Stromal cell of bone marrow (primary cell): ENCODE data around the gene OPHN1.

Source experiments
- DNase-seq: peaks from one replicate; pipeline ENCODE4 v3.0.0-alpha.2; 2012; ENCODE audit warnings: low read depth

Gene OPHN1

GRCh38 chrX:68060506-68061205 lies 372.6 kb downstream of the OPHN1 start:
- no peak for DNase-seq

- no peak for DNase-seq
Observed at GRCh38 chrX:68059469-68059868, 373.8 kb downstream of the OPHN1 start.

- no peak for DNase-seq
Observed at GRCh38 chrX:68049466-68049865, 383.8 kb downstream of the OPHN1 start.

DNA sequence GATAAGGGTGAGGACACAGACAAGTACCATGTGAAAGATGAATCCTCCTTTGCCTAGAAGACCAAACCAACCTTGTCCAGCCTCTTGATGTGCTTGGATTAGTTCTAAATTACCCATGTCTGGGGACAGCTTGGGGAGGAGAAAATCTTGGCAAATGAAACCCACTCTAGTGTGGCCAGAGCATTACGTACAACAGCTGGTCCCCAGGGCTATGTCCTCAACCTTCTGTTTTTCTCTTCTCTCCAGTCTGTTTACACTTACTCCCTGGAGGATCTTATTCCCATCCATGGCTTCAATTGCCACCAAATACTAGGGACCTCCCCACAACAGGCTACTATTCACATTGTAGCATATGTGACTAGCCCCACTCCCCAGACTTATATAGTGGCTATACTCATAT lies 384.5 kb downstream of the OPHN1 start:
- DNase-seq = no peak

GRCh38 chrX:68045008-68045577 lies 388.2 kb downstream of the OPHN1 start:
- no peak for DNase-seq

DNA sequence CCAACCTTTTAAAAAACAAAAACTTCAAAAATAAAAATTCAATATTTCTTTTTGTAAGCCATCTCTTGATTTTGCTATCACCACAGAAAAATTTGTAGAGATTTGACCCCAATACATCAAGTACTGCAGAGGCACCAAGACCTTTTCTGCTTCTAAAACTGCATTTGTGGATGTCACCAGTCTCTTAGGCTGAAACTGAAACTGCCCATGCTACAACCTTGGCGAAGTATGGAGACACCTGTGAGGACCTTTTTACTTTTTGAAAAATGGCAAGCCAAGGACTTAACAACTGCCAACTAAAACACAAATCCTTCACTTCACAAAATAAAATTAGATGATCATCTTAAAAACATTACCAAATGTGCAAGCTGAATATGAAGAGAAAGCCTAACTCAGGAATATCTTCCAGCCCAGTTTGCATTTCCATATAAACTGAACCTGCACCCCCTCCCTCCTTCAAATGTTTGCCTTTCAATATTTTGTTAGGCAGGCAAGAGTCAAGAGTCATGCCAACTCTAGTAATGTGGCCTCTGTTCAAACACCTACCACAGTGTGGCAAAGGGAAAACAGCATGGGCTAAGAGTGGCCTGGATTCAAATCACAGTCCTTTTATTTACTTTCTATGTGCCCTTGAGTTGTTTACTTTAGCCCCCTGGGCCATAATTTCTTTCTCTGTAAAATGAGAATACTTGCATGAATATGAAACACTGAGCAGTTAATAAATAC lies 389.4 kb downstream of the OPHN1 start:
- no peak for DNase-seq

- no peak for DNase-seq
Observed at GRCh38 chrX:68041110-68041509, 392.2 kb downstream of the OPHN1 start.

DNA sequence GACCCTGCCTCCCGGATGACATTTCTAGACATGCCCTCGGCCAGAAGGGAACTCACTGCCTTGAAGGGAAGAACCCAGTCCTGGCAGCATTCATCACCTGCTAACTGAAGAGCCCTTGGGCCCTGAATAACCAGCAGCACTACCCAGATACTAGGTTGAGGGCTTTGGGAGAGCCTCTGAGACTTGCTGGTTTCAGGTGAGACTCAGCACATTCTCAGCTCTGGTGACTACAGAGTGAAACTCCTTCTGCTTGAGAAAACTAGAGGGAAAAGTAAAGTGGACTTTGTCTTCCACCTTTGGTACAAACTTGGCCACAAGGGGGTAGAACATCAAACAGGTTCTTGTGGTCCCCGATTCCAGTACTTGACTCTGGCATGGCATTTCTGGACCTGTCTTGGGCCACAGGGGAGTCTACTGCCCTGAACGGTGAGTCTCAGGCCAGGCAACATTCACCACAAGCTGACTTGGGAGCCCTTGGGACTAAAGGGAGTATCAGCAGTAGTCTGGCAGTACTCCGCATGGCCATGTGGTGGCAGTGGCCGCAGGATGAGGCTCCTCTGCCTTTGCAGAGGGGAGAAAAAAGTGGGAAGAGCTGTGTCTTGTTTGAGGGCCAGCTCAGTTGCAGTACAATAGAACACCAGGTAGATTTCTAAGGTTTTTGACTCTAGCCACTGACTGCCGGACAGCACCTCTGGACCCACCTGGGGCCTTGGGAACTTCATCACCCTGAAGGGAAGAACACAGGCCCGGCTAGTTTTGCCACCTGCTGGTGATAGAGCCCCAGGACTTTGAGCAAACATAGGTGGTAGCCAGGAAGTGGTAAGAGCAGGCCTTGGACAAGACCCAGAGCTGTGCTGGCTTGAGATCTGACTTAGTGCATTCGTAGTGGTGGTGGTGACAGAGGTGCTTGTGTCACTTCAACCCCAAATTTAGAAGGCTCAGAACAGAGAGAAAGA lies 414.8 kb downstream of the OPHN1 start:
- no peak for DNase-seq

DNA sequence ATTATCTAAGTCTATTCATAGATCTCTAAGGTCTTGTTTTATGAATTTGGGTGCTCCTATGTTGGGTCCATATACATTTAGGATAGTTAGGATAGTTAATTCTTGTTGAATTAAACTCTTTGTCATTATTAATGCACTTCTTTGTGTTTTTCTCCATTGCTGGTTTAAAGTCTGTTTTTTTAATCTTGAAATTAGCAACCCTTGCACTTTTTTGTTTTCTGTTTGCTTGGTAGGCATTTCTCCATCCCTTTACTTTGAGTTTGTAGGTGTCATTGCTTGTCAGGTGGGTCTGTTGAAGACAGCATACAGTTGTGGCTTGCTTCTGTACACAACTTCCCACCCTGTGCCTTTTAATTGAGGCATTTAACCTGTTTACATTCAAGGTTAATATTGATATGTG lies 434.8 kb downstream of the OPHN1 start:
- DNase-seq = no peak
